H1 (cell line): Measurements from ENCODE around the gene TM9SF1. TPM values are rescaled to one million over a fixed set of nuclear protein-coding genes. Genes with fewer than 3 reads are reported as not detected.

Source experiments
- ASH2L ChIP-seq: fragments of 200-600, 300-600 bp; sonication (generic); IDR thresholded peaks from one replicate; pipeline ENCODE4 v1.7.1; 2017; ENCODE audit warnings: low read length
- CHD2 ChIP-seq: IDR thresholded peaks from 2 replicates; pipeline ENCODE4 v1.6.1; 2012; ENCODE audit warnings: low read length, improper control_type of control experiment
- CREB1 ChIP-seq: IDR thresholded peaks from 2 replicates; pipeline ENCODE4 v1.6.1; 2012; ENCODE audit warnings: inconsistent platforms
- GTF2F1 ChIP-seq: IDR thresholded peaks from 2 replicates; pipeline ENCODE4 v1.6.1; 2012; ENCODE audit warnings: low read depth, low read length, improper control_type of control experiment, borderline replicate concordance
- JUN ChIP-seq: IDR thresholded peaks from 2 replicates; pipeline ENCODE4 v1.6.1; 2011; ENCODE audit warnings: low read depth, mild to moderate bottlenecking, improper control_type of control experiment, low read length
- KDM5A ChIP-seq: fragments of 200-600 bp; IDR thresholded peaks from 2 replicates; pipeline ENCODE4 v1.7.1; 2012; ENCODE audit warnings: mild to moderate bottlenecking, low read length, inconsistent platforms, mixed read lengths
- POLR2AphosphoS5 ChIP-seq: IDR thresholded peaks from 2 replicates; pipeline ENCODE4 v1.6.1; 2011; ENCODE audit warnings: low read depth, low read length
- POU5F1 ChIP-seq: IDR thresholded peaks from 2 replicates; pipeline ENCODE4 v1.6.1; 2011; ENCODE audit warnings: low read depth, mild to moderate bottlenecking, low read length, moderate library complexity
- RAD21 ChIP-seq, 2 experiments: IDR thresholded peaks in 1 of 2; conservative IDR thresholded peaks in 1 of 2; 2 replicates each; pipeline ENCODE4 v1.6.1; 2011; ENCODE audit warnings: low read depth in 2 of 2, low read length in 2 of 2, improper control_type of control experiment in 1 of 2, inconsistent platforms in 1 of 2, mild to moderate bottlenecking in 1 of 2, moderate library complexity in 1 of 2
- SAP30 ChIP-seq: fragments of 300-600 bp; sonication (generic); IDR thresholded peaks from 2 replicates; pipeline ENCODE4 v1.7.1; 2012; ENCODE audit warnings: low read length, moderate library complexity, mild to moderate bottlenecking, inconsistent platforms; ENCODE audit not compliant: insufficient read depth, insufficient replicate concordance
- SIN3A ChIP-seq, 2 experiments: IDR thresholded peaks in 1 of 2; conservative IDR thresholded peaks in 1 of 2; 2 replicates each; pipeline ENCODE4 v1.6.1; 2011 to 2012; ENCODE audit warnings: low read length in 2 of 2, improper control_type of control experiment in 1 of 2, low read depth in 1 of 2, mild to moderate bottlenecking in 1 of 2
- SIX5 ChIP-seq: IDR thresholded peaks from 2 replicates; pipeline ENCODE4 v1.6.1; 2011; ENCODE audit warnings: mild to moderate bottlenecking, low read depth, low read length
- SP2 ChIP-seq: IDR thresholded peaks from 2 replicates; pipeline ENCODE4 v1.6.1; 2012; ENCODE audit warnings: mild to moderate bottlenecking, low read length, inconsistent platforms
- SP4 ChIP-seq: IDR thresholded peaks from 2 replicates; pipeline ENCODE4 v1.6.1; 2012; ENCODE audit warnings: low read length, inconsistent platforms
- TAF1 ChIP-seq: IDR thresholded peaks from 2 replicates; pipeline ENCODE4 v1.6.1; 2011; ENCODE audit warnings: mild to moderate bottlenecking, low read depth, low read length
- TBP ChIP-seq: IDR thresholded peaks from 2 replicates; pipeline ENCODE4 v1.6.1; 2011; ENCODE audit warnings: low read depth, low read length, improper control_type of control experiment
- TEAD4 ChIP-seq: IDR thresholded peaks from 2 replicates; pipeline ENCODE4 v1.6.1; 2012; ENCODE audit warnings: low read depth, low read length, inconsistent platforms, mixed read lengths
- polyA plus RNA-seq, 7 experiments: library from polyadenylated mRNA; depleted of rRNA in 3 of 7; stranded (reverse) in 5 of 7; unstranded in 2 of 7; fragments of >200 nt in 5 of 7; fragments of 200-250 nt in 2 of 7; gene quantifications; 1 replicate in 5 of 7; 2 replicates in 1 of 7; 4 replicates in 1 of 7; pipeline versions ENCODE4 v1.2.1 to v1.2.3, GENCODE V29; 2011 to 2013; ENCODE audit warnings: missing spikeins in 2 of 7, mixed read lengths in 2 of 7
- total RNA-seq: library from RNA; stranded (reverse); fragmentation: NEBNext Ultra II Directional; extraction: Animal tissue kit (Norgen Biotek cat#: 25700); gene quantifications from 2 replicates; pipeline ENCODE4 v1.2.1, GENCODE V29; 2021
- TF ChIP-seq, protein P1 (sequence below): IDR thresholded peaks from 2 replicates; pipeline ENCODE4 v1.6.1; 2012; ENCODE audit warnings: inconsistent platforms
- TF ChIP-seq, protein P2 (sequence below): IDR thresholded peaks from 2 replicates; pipeline ENCODE4 v1.6.1; 2012; ENCODE audit warnings: low read length, inconsistent platforms
- TF ChIP-seq, protein P3 (sequence below): IDR thresholded peaks from 2 replicates; pipeline ENCODE4 v1.6.1; 2012; ENCODE audit warnings: inconsistent platforms

Gene TM9SF1
- total and polyA plus RNA-seq, 2 of the 8 experiments (the other 6 are each of a cell fraction or from before 2014, with no cell fraction given), result 22.2 to 29.2 TPM

DNA sequence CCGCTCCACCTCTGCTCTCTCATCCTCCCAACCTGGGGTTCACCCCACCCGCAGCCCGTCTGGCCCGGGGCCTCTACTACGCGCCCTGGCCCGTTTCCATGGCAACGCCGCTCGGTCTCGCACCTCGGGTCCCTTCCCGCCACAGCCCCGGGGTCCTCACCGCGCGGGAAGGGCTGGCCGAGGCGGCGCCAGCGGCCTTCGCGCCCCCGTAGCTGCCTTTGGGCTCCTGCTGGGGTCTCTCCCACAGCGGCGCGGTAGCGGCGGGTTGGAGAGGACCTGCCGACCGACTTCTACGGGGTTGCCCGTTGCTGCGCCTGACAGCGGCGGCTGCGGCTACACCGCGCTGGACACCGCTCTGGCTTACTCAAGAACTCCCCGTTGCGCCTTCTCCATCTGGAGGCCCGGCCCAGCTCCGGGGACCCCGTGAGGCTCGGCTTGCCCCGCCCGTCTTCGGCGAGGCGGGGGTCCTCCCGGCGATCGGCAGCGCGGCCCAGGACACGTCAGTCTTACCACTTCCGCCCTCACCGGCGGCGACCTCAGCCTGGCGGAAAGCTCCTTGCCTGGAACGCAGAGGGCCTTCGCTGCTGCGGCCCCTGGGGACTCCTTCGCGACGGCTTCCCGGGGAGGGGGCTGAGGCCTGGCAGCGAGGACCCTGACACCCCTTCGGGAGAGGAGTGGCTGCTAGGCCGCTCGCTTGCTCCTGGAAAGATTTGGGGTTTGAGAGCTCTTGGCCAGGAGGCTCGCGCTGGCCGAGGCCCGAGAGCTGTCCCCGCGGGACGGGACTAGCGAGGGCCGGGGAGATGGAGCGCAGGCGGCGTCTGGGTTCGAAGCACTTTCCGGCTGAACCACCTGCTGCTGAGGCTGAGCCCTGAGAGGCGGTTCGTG is at the start of gene TM9SF1 (continued):
- no peak for TF ChIP-seq SP2
- TF ChIP-seq TBP, result peak; percentile 63; the same call in 1 of the 2 replicates
- 0 out of 2 replicates have a peak, but pooled peaks have one; percentile 4 for TF ChIP-seq TEAD4
- 0 out of 2 replicates have a peak, but pooled peaks have one; percentile 9 for TF ChIP-seq KDM5A
- TF ChIP-seq TAF1, result peak; percentile 83; the same call in 1 of the 2 replicates
- TF ChIP-seq, protein P1, sequence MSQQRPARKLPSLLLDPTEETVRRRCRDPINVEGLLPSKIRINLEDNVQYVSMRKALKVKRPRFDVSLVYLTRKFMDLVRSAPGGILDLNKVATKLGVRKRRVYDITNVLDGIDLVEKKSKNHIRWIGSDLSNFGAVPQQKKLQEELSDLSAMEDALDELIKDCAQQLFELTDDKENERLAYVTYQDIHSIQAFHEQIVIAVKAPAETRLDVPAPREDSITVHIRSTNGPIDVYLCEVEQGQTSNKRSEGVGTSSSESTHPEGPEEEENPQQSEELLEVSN, result peak; percentile 100
- TF ChIP-seq CHD2, result no peak
- TF ChIP-seq, protein P2, sequence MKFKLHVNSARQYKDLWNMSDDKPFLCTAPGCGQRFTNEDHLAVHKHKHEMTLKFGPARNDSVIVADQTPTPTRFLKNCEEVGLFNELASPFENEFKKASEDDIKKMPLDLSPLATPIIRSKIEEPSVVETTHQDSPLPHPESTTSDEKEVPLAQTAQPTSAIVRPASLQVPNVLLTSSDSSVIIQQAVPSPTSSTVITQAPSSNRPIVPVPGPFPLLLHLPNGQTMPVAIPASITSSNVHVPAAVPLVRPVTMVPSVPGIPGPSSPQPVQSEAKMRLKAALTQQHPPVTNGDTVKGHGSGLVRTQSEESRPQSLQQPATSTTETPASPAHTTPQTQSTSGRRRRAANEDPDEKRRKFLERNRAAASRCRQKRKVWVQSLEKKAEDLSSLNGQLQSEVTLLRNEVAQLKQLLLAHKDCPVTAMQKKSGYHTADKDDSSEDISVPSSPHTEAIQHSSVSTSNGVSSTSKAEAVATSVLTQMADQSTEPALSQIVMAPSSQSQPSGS, result no peak
- TF ChIP-seq RAD21 (IDR thresholded peaks at IDR 0.05 in 1 of 2, conservative IDR thresholded peaks at IDR 0.05 in 1 of 2; ENCODE audit: low read depth in 2 of 2, low read length in 2 of 2), result no peak
- TF ChIP-seq JUN, result no peak
- TF ChIP-seq SP4, result peak; percentile 97
- TF ChIP-seq SAP30, result no peak
- peak; percentile 58; the same call in 1 of the 2 replicates for TF ChIP-seq GTF2F1
- no peak for TF ChIP-seq POU5F1
- peak; percentile 94 for TF ChIP-seq ASH2L
- TF ChIP-seq SIX5, result 0 out of 2 replicates have a peak, but pooled peaks have one; percentile 16
- peak; percentile 75 for TF ChIP-seq POLR2AphosphoS5
- peak; percentile 81 for TF ChIP-seq CREB1
- peak; percentile 56 to 62; a peak in 2 of 4 replicates for TF ChIP-seq SIN3A (conservative IDR thresholded peaks at IDR 0.05 in 1 of 2, IDR thresholded peaks at IDR 0.05 in 1 of 2; ENCODE audit: low read depth in 1 of 2, low read length in 2 of 2)
- TF ChIP-seq, protein P3, sequence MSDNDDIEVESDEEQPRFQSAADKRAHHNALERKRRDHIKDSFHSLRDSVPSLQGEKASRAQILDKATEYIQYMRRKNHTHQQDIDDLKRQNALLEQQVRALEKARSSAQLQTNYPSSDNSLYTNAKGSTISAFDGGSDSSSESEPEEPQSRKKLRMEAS, result peak; percentile 99
